ENCODE data around the gene FARS2. TPM values are rescaled to one million over a fixed set of nuclear protein-coding genes. Genes with fewer than 3 reads are reported as not detected.

FARS2 gene
- total and polyA plus RNA-seq, 2 donors (not counting 3 experiments of a cell fraction or from before 2014, with no cell fraction given), result 20.2 to 20.5 TPM

DNA sequence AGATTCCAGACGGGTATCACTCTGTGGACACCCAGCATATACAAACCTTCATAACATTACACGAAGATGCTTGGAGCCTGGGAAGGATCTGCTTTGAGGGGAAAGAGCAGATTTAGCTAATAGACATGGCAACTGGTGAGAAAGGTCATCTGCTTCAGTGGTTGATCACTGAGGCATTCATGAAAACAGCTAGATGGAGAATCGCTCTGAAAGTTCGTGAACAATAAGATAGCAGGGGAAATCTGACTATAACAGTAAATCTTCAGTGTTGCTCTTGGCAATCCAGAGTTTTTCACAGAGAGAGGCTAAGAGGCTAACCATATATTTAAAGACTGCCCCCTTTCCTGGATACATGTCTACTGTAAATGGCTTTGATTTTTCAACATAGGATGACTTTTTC lies 245.3 kb downstream of the FARS2 start:
- no peak overlapping the region for H2AFZ ChIP-seq (ENCODE audit: low read depth, low read length)
- no peaks in the 10 kb centered on the region for H3K79me2 ChIP-seq (ENCODE audit: control insufficient read depth, insufficient read depth, low read length)
- no peaks in the 10 kb centered on the region for H3K27me3 ChIP-seq (ENCODE audit: control insufficient read depth in 2 of 2, insufficient read depth in 2 of 2, low read length in 2 of 2)
- no peak overlapping the region for H3K9ac ChIP-seq (replicated peaks; ENCODE audit: extremely low read depth, insufficient read depth, low read length)
- H3K9me1 ChIP-seq (replicated peaks; ENCODE audit: control insufficient read depth, extremely low read depth, insufficient read depth, low read length), result no peaks in the 10 kb centered on the region
- no peaks in the 10 kb centered on the region for H3K9me3 ChIP-seq (replicated peaks; ENCODE audit: control insufficient read depth, insufficient read depth, low read length)
- no peaks in the 10 kb centered on the region for H3K4me1 ChIP-seq (ENCODE audit: control insufficient read depth, extremely low read depth, insufficient read depth, low read length)
- H3K4me2 ChIP-seq (ENCODE audit: insufficient read depth, low read length), result no peak overlapping the region
- POLR2A ChIA-PET, result interaction anchor here (0.6 kb wide), 1 partner anchor 363 kb away, joined by 3 read pairs; no protein-coding TSS in a partner anchor
- no peak overlapping the region for H3K4me3 ChIP-seq (replicated peaks in 1 of 3; ENCODE audit: insufficient read depth in 1 of 3, low read depth in 1 of 3, low read length in 3 of 3)
- no peak overlapping the region for H3K27ac ChIP-seq (ENCODE audit: insufficient read depth, low read depth, low read length)
- dilution Hi-C loops (cut with MboI; ENCODE audit: extremely low pct_ligation_motif_present, low sequenced_read_pairs), result no loop called here
- FAIRE-seq (no peak), DNase-seq (ENCODE audit: low read depth, low spot score) (no peak)
- no TSS peak for BruUV-seq (replicated peaks)
- H3K36me3 ChIP-seq (ENCODE audit: control insufficient read depth in 2 of 2, extremely low read depth in 1 of 2, insufficient read depth in 2 of 2, low read length in 2 of 2), result no peaks in the 10 kb centered on the region
- intact Hi-C loops (cut with micrococcal nuclease), result no loop called here
- CTCF ChIA-PET, result interaction anchor here (0.6 to 2.4 kb wide), 6 partner anchors 8 to 1503 kb away, joined by 3 to 11 read pairs (median 4); no protein-coding TSS in a partner anchor
- H4K20me1 ChIP-seq (replicated peaks; ENCODE audit: control insufficient read depth, extremely low read depth, insufficient read depth, low read length), result no peaks in the 10 kb centered on the region
- TF ChIP-seq, protein P1, sequence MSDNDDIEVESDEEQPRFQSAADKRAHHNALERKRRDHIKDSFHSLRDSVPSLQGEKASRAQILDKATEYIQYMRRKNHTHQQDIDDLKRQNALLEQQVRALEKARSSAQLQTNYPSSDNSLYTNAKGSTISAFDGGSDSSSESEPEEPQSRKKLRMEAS (IDR thresholded peaks at IDR 0.05; ENCODE audit: insufficient read depth, insufficient read length), result no peak
- TF ChIP-seq POLR2A (IDR thresholded peaks at IDR 0.05; ENCODE audit: low read depth, low read length) (no peak), POLR2AphosphoS5 (IDR thresholded peaks at IDR 0.05; ENCODE audit: insufficient read depth, low read depth, low read length) (no peak), FOS (IDR thresholded peaks at IDR 0.05; ENCODE audit: borderline replicate concordance, insufficient read depth, low read length) (no peak), JUN (IDR thresholded peaks at IDR 0.05; ENCODE audit: borderline replicate concordance, insufficient read depth, insufficient read length, low read depth) (no peak)
- TF ChIP-seq, protein P2, sequence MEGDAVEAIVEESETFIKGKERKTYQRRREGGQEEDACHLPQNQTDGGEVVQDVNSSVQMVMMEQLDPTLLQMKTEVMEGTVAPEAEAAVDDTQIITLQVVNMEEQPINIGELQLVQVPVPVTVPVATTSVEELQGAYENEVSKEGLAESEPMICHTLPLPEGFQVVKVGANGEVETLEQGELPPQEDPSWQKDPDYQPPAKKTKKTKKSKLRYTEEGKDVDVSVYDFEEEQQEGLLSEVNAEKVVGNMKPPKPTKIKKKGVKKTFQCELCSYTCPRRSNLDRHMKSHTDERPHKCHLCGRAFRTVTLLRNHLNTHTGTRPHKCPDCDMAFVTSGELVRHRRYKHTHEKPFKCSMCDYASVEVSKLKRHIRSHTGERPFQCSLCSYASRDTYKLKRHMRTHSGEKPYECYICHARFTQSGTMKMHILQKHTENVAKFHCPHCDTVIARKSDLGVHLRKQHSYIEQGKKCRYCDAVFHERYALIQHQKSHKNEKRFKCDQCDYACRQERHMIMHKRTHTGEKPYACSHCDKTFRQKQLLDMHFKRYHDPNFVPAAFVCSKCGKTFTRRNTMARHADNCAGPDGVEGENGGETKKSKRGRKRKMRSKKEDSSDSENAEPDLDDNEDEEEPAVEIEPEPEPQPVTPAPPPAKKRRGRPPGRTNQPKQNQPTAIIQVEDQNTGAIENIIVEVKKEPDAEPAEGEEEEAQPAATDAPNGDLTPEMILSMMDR (IDR thresholded peaks at IDR 0.05; ENCODE audit: extremely low read depth in 1 of 2, insufficient read depth in 1 of 2, low read depth in 1 of 2, low read length in 2 of 2), result no peak
